ENCODE results near the gene SIRT3.

The SIRT3 gene

DNA sequence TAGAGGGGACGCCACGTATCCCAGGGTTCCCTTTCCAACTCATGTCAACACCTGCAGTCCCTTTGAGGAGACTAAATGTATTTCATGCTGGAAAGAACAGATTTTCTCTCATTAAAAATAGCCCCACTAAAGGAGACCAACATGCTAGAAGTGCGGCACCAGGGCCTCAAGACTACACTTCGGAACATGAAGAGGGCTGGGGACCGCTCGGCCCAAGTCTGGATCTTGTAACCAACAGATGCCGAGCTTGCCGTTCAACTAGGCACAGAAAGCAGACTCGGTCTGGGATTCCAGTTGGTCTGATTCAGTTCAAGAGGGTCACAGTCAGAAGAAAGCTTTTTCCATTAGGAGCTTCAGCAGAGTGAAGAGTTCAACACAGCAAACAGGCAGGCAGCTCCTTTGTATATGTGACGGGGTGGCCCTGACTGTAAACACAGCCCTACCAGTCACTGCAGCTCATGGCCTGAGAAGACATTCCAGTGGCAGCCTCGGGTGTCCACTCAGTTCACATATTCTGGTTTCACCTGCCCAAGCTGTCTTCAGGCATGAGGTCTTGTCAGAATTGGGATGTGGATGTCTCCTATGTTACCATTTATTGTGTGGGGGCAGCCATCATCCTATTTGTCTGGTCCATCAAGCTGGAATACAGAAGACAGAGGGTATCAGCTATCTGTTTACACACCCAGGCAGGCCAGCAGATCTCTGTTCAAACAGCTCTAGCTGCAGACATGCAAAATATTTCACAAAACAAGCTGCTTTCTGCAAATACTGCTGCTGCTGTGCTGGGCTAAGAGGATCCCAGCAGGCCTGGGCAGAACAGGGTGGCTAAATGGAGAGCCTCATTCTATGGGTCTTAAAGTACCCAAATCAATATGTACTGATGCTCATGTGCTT lies 19.8 kb downstream of the SIRT3 start:
- Histone ChIP-seq H3K36me3 (ENCODE audit: low read depth) (peaks cover 52% of the 10 kb centered on the region), H3K27ac (ENCODE audit: poor library complexity, severe bottlenecking) (no peak overlapping the region), H3K4me3 (ENCODE audit: severe bottlenecking) (no peak overlapping the region), H3K4me1 (ENCODE audit: insufficient read depth, poor library complexity, severe bottlenecking) (no peaks in the 10 kb centered on the region), H3K27me3 (ENCODE audit: insufficient read depth, poor library complexity, severe bottlenecking) (no peaks in the 10 kb centered on the region), H3K9me3 (ENCODE audit: severe bottlenecking) (no peaks in the 10 kb centered on the region)
- TF ChIP-seq, protein P1, sequence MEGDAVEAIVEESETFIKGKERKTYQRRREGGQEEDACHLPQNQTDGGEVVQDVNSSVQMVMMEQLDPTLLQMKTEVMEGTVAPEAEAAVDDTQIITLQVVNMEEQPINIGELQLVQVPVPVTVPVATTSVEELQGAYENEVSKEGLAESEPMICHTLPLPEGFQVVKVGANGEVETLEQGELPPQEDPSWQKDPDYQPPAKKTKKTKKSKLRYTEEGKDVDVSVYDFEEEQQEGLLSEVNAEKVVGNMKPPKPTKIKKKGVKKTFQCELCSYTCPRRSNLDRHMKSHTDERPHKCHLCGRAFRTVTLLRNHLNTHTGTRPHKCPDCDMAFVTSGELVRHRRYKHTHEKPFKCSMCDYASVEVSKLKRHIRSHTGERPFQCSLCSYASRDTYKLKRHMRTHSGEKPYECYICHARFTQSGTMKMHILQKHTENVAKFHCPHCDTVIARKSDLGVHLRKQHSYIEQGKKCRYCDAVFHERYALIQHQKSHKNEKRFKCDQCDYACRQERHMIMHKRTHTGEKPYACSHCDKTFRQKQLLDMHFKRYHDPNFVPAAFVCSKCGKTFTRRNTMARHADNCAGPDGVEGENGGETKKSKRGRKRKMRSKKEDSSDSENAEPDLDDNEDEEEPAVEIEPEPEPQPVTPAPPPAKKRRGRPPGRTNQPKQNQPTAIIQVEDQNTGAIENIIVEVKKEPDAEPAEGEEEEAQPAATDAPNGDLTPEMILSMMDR (IDR thresholded peaks at IDR 0.05; ENCODE audit: poor library complexity, severe bottlenecking), result no peak
- DNase-seq (ENCODE audit: low spot score), result no peak
- ATAC-seq (ENCODE audit: low read depth), result no peak; the same call in 2 of the 3 replicates

DNA sequence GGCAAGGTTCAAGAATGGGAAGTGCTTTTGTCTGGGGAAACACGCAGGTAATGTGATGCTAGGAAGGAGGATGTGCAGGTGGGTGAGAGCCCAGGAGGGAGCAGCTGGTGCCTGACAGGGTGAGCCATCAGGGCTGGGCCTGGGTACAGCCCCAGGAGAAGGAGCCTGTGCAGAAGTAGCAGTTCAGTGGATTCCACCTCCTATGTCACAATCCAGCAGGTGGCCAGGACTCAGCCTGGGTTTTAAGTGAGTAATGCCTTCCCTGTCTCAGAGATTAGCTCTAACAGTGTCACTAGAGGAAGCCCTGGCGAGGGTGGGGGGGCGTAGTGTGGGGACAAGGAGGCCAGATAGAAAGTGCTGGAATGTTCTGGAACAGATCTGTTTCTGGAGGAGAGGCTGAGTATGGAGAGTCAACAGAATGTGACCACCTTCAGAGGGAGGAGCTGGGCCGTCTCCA lies 20.5 kb downstream of the SIRT3 start:
- Histone ChIP-seq H3K4me3 (ENCODE audit: severe bottlenecking) (no peak overlapping the region), H3K27me3 (ENCODE audit: insufficient read depth, poor library complexity, severe bottlenecking) (no peaks in the 10 kb centered on the region), H3K9me3 (ENCODE audit: severe bottlenecking) (no peaks in the 10 kb centered on the region), H3K27ac (ENCODE audit: poor library complexity, severe bottlenecking) (no peak overlapping the region), H3K36me3 (ENCODE audit: low read depth) (peaks cover 59% of the 10 kb centered on the region), H3K4me1 (ENCODE audit: insufficient read depth, poor library complexity, severe bottlenecking) (no peaks in the 10 kb centered on the region)
- peak; percentile 44 for ATAC-seq (ENCODE audit: low read depth)
- DNase-seq (ENCODE audit: low spot score), result no peak
- TF ChIP-seq, protein P1 (IDR thresholded peaks at IDR 0.05; ENCODE audit: poor library complexity, severe bottlenecking), result no peak

DNA sequence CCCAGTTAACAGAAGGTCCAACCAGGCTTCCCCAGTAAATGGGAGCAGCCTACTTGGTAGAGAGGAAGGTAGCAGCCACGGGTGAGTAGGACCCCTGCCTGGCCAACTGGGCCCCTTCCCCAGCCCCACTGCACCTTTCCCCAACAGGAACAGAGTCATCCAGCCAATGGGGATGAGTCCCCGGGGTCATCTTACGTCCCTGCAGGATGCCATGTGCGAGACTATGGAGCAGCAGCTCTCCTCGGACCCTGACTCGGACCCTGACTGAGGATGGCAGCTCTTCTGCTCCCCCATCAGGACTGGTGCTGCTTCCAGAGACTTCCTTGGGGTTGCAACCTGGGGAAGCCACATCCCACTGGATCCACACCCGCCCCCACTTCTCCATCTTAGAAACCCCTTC lies 22.1 kb downstream of the SIRT3 start:
- Histone ChIP-seq H3K27ac (ENCODE audit: poor library complexity, severe bottlenecking) (no peak overlapping the region), H3K9me3 (ENCODE audit: severe bottlenecking) (no peaks in the 10 kb centered on the region), H3K4me3 (ENCODE audit: severe bottlenecking) (no peak overlapping the region), H3K36me3 (ENCODE audit: low read depth) (peaks cover 72% of the 10 kb centered on the region), H3K4me1 (ENCODE audit: insufficient read depth, poor library complexity, severe bottlenecking) (peaks cover 10% of the 10 kb centered on the region), H3K27me3 (ENCODE audit: insufficient read depth, poor library complexity, severe bottlenecking) (no peaks in the 10 kb centered on the region)
- TF ChIP-seq, protein P1 (IDR thresholded peaks at IDR 0.05; ENCODE audit: poor library complexity, severe bottlenecking), result no peak
- ATAC-seq (ENCODE audit: low read depth) (no peak), DNase-seq (ENCODE audit: low spot score) (no peak)

DNA sequence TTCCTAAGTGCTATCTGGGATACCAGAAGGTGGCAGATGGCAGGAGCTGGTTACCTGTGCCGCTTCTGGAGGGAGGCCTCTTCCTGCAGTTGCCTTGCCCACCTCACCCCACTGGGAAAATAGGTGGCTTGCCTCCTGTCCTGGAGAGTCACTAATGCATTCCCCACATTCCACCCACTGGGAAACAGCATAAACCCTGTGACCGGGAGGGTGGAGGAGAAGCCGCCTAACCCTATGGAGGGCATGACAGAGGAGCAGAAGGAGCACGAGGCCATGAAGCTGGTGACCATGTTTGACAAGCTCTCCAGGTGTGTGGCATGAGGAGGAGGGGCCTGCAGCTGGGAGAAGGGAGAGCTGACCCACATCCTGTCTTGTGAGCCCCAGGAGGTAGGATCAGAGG lies 23.0 kb downstream of the SIRT3 start:
- Histone ChIP-seq H3K9me3 (ENCODE audit: severe bottlenecking) (no peaks in the 10 kb centered on the region), H3K4me1 (ENCODE audit: insufficient read depth, poor library complexity, severe bottlenecking) (peaks cover 10% of the 10 kb centered on the region), H3K4me3 (ENCODE audit: severe bottlenecking) (no peak overlapping the region), H3K27me3 (ENCODE audit: insufficient read depth, poor library complexity, severe bottlenecking) (no peaks in the 10 kb centered on the region), H3K27ac (ENCODE audit: poor library complexity, severe bottlenecking) (no peak overlapping the region), H3K36me3 (ENCODE audit: low read depth) (peaks cover 72% of the 10 kb centered on the region)
- DNase-seq (ENCODE audit: low spot score), result no peak
- ATAC-seq (ENCODE audit: low read depth), result no peak
- TF ChIP-seq, protein P1 (IDR thresholded peaks at IDR 0.05; ENCODE audit: poor library complexity, severe bottlenecking), result no peak
